Smooth muscle cell (in vitro differentiated cells): ENCODE data around the gene CAMK2B. TPM values are rescaled to one million over a fixed set of nuclear protein-coding genes. Genes with fewer than 3 reads are reported as not detected.

ENCODE experiments used
- DNase-seq: peaks from one replicate; lab custom pipeline; 2025; ENCODE audit not compliant: unreplicated experiment; lab: John Stamatoyannopoulos, UW
- H2AFZ ChIP-seq: fragments of 200-600 bp; sonication (generic); 2 replicates; pipeline ENCODE4 v1.6.0; 2016; ENCODE audit warnings: antibody characterized with exemption, low read depth, mild to moderate bottlenecking
- H3F3A ChIP-seq: fragments of 200-600 bp; sonication (generic); 2 replicates; pipeline ENCODE4 v1.6.0; 2017; ENCODE audit warnings: antibody characterized with exemption, low read depth
- H3K27ac ChIP-seq: fragments of 200-600 bp; sonication (generic); 2 replicates; pipeline ENCODE4 v1.5.1; 2016; ENCODE audit warnings: low read depth, mild to moderate bottlenecking
- H3K27me3 ChIP-seq: fragments of 200-600 bp; sonication (generic); 2 replicates; pipeline ENCODE4 v1.6.1; 2016; ENCODE audit warnings: low read depth, mild to moderate bottlenecking
- H3K36me3 ChIP-seq: fragments of 200-600 bp; sonication (generic); 2 replicates; pipeline ENCODE4 v1.5.1; 2016; ENCODE audit warnings: low read depth
- H3K4me1 ChIP-seq: fragments of 200-600 bp; sonication (generic); 2 replicates; pipeline ENCODE4 v1.5.1; 2016; ENCODE audit warnings: low read depth
- H3K4me2 ChIP-seq: fragments of 200-600 bp; sonication (generic); 2 replicates; pipeline ENCODE4 v1.6.0; 2016; ENCODE audit warnings: mild to moderate bottlenecking
- H3K4me3 ChIP-seq: fragments of 200-600 bp; sonication (generic); 2 replicates; pipeline ENCODE4 v1.5.1; 2016; ENCODE audit warnings: mild to moderate bottlenecking
- H3K79me2 ChIP-seq: fragments of 200-600 bp; sonication (generic); 2 replicates; pipeline ENCODE4 v1.6.0; 2016; ENCODE audit warnings: low read depth, mild to moderate bottlenecking
- H3K9ac ChIP-seq: fragments of 200-600 bp; sonication (generic); 2 replicates; pipeline ENCODE4 v1.6.0; 2016; ENCODE audit warnings: low read depth
- H3K9me3 ChIP-seq: fragments of 200-600 bp; sonication (generic); replicated peaks from 2 replicates; pipeline ENCODE4 v1.5.1; 2016; ENCODE audit warnings: low read depth
- H4K20me1 ChIP-seq: fragments of 200-600 bp; sonication (generic); 2 replicates; pipeline ENCODE4 v1.6.0; 2016; ENCODE audit warnings: low read depth
- CTCF ChIP-seq: fragments of 200-600 bp; sonication (generic); IDR thresholded peaks from 2 replicates; pipeline ENCODE4 v1.5.1; 2017; ENCODE audit warnings: borderline replicate concordance, mild to moderate bottlenecking, antibody characterized with exemption; ENCODE audit not compliant: insufficient read depth, poor library complexity, severe bottlenecking
- WGBS: methylation state at CpG from one replicate; pipeline ENCODE4 v1.1.7; 2016; ENCODE audit warnings: low lambda C conversion rate; 5-methylcytosine and 5-hydroxymethylcytosine counted together
- polyA plus RNA-seq: library from polyadenylated mRNA; unstranded; fragments of >200 nt; fragmentation: Nextera tagmentation; extraction: Ambion mirVana; gene quantifications from 2 replicates; pipeline ENCODE4 v1.2.1, GENCODE V29; 2016
- total RNA-seq: library from RNA; depleted of rRNA; stranded (reverse); fragments of >200 nt; gene quantifications from 2 replicates; pipeline ENCODE4 v1.2.3, GENCODE V29; 2014

Gene CAMK2B
- total and polyA plus RNA-seq, 2 experiments from 2014 or later: not detected

DNA sequence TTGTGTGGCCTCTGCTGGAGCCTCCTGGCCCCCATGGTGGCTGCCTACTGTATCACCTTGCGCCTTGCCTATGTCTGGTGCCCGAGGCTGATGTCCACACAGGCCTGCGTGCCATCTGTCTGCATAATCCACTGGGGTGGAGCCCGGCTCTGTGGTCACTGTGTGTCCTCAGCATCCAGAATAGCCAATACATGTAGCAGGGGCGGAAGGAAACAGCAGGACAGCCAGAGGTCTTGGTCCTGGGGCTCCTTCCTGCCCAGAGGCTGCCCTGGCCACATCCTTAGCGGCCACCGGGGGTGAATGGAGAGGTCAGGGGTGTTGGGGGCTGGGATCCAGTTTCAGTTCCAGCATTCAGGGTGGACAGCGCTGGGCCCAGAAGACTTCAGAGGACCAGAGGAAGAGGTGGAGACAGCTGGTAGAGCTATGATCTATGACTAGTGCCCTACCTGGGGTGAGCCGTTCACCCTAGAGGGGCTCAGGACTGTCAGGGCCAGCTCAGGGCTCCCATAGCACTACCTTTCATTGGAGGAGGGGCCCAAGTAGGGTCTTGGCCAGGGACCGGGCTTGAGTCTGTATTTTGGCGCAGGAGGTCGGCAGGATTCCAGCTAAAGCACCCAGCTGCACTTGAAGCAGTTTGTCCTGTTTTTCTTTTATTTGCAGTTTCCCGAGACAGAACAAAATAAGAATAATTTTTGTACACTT is 108.7 kb downstream of the CAMK2B start:
- no peaks in the 10 kb centered on the region for H3F3A ChIP-seq
- TF ChIP-seq CTCF: no peak
- H3K36me3 ChIP-seq: no peaks in the 10 kb centered on the region
- H3K9ac ChIP-seq: no peak overlapping the region
- no peaks in the 10 kb centered on the region for H3K79me2 ChIP-seq
- no peak overlapping the region for H2AFZ ChIP-seq
- no peak for DNase-seq
- no peaks in the 10 kb centered on the region for H3K27me3 ChIP-seq
- no peaks in the 10 kb centered on the region for H3K9me3 ChIP-seq
- H3K4me1 ChIP-seq: peaks cover 11% of the 10 kb centered on the region
- H4K20me1 ChIP-seq: no peaks in the 10 kb centered on the region
- no peak overlapping the region for H3K4me3 ChIP-seq
- no peak overlapping the region for H3K4me2 ChIP-seq
- H3K27ac ChIP-seq: no peak overlapping the region
- WGBS: 96% methylated on average over 13 of the region's 13 CpGs

GRCh38 chr7:44216019-44216418 is 109.4 kb downstream of the CAMK2B start:
- 94% methylated on average over 8 of the region's 8 CpGs for WGBS
- Histone ChIP-seq H3K4me1 (peaks cover 11% of the 10 kb centered on the region), H3K27me3 (no peaks in the 10 kb centered on the region), H3F3A (no peaks in the 10 kb centered on the region), H3K4me3 (no peak overlapping the region), H3K27ac (no peak overlapping the region), H4K20me1 (peaks cover 5% of the 10 kb centered on the region), H3K36me3 (no peaks in the 10 kb centered on the region), H3K9ac (no peak overlapping the region), H2AFZ (no peak overlapping the region), H3K79me2 (no peaks in the 10 kb centered on the region), H3K4me2 (no peak overlapping the region), H3K9me3 (no peaks in the 10 kb centered on the region)
- no peak for TF ChIP-seq CTCF
- no peak for DNase-seq

DNA sequence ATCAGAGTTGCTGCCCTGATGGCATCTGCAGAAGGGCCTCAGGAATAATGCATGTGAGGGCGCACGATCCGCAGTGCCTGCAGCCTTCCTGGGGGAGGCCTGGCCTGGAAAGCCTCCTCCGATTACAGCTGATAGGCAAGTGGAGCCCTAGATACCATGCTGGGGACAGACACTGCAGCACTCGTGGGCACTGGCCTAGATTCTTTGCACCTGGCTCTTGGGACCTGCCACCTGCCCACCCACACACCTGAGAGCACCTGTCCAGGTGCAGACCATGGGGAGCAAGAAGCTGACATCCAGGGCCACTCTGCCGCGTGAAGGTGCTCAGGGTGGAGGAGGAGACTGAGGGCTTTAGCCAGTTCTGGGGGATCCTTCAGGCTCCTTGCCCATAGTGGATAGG is 109.9 kb downstream of the CAMK2B start:
- Histone ChIP-seq H3K36me3 (no peaks in the 10 kb centered on the region), H2AFZ (no peak overlapping the region), H3K27ac (no peak overlapping the region), H3K4me2 (no peak overlapping the region), H3K9ac (no peak overlapping the region), H3K9me3 (no peaks in the 10 kb centered on the region), H3K79me2 (no peaks in the 10 kb centered on the region), H3K4me1 (peaks cover 11% of the 10 kb centered on the region), H3F3A (no peaks in the 10 kb centered on the region), H3K27me3 (no peaks in the 10 kb centered on the region), H3K4me3 (no peak overlapping the region), H4K20me1 (peaks cover 10% of the 10 kb centered on the region)
- 96% methylated on average over 7 of the region's 7 CpGs for WGBS
- no peak for DNase-seq
- TF ChIP-seq CTCF: no peak

GRCh38 chr7:44213877-44214388 is 111.5 kb downstream of the CAMK2B start:
- no peaks in the 10 kb centered on the region for H3F3A ChIP-seq
- TF ChIP-seq CTCF: no peak
- 83% methylated on average over 9 of the region's 9 CpGs for whole genome bisulfite sequencing
- no peak for DNase-seq
- H2AFZ ChIP-seq: no peak overlapping the region
- H3K79me2 ChIP-seq: no peaks in the 10 kb centered on the region
- H3K4me3 ChIP-seq: no peak overlapping the region
- H3K9ac ChIP-seq: no peak overlapping the region
- H4K20me1 ChIP-seq: peaks cover 23% of the 10 kb centered on the region
- H3K36me3 ChIP-seq: no peaks in the 10 kb centered on the region
- H3K4me2 ChIP-seq: no peak overlapping the region
- no peaks in the 10 kb centered on the region for H3K9me3 ChIP-seq
- H3K27me3 ChIP-seq: no peaks in the 10 kb centered on the region
- H3K27ac ChIP-seq: no peak overlapping the region
- peaks cover 11% of the 10 kb centered on the region for H3K4me1 ChIP-seq
